Nephron (organoid): ENCODE data around the gene ADGRB3.

Source experiments
- H3K27ac Mint-ChIP-seq, 3 experiments: 2 replicates each; pipeline ENCODE4 v1.8.0; 2020; ENCODE audit warnings: mixed read lengths in 3 of 3, mild to moderate bottlenecking in 2 of 3, moderate library complexity in 1 of 3
- H3K27me3 Mint-ChIP-seq: 2 replicates; pipeline ENCODE4 v1.8.0; 2021; ENCODE audit warnings: low read depth, mild to moderate bottlenecking, moderate library complexity, mixed read lengths
- H3K36me3 Mint-ChIP-seq: 2 replicates; pipeline ENCODE4 v1.8.0; 2020; ENCODE audit warnings: low read depth, mixed read lengths
- H3K4me1 Mint-ChIP-seq: 2 replicates; pipeline ENCODE4 v1.8.0; 2020; ENCODE audit warnings: mixed read lengths
- H3K4me3 Mint-ChIP-seq, 3 experiments: 2 replicates each; pipeline ENCODE4 v1.8.0; 2020; ENCODE audit warnings: mild to moderate bottlenecking in 3 of 3, mixed read lengths in 3 of 3, moderate library complexity in 2 of 3
- H3K9me3 Mint-ChIP-seq: 2 replicates; pipeline ENCODE4 v1.8.0; 2020; ENCODE audit warnings: mixed read lengths
- CTCF ChIP-seq, 3 experiments: fragments of 200-600 bp; sonication (generic); IDR thresholded peaks; one replicate each; pipeline ENCODE4 v1.5.0; 2021; ENCODE audit warnings: antibody characterized with exemption in 3 of 3; ENCODE audit not compliant: unreplicated experiment in 3 of 3

The ADGRB3 gene

GRCh38 chr6:69185276-69185675 is 550.2 kb downstream of the ADGRB3 start:
- Mint-ChIP-seq H3K9me3 (no peaks in the 10 kb centered on the region), H3K27ac (no peak overlapping the region), H3K4me1 (no peaks in the 10 kb centered on the region), H3K27me3 (no peaks in the 10 kb centered on the region), H3K4me3 (no peak overlapping the region), H3K36me3 (no peaks in the 10 kb centered on the region)
- TF ChIP-seq CTCF (IDR thresholded peaks at IDR 0.05; ENCODE audit: unreplicated experiment in 3 of 3), result no peak

- peaks cover 12% of the 10 kb centered on the region for H3K4me1 Mint-ChIP-seq
- no peak for TF ChIP-seq CTCF (IDR thresholded peaks at IDR 0.05; ENCODE audit: unreplicated experiment in 3 of 3)
- no peaks in the 10 kb centered on the region for H3K36me3 Mint-ChIP-seq
- no peaks in the 10 kb centered on the region for H3K9me3 Mint-ChIP-seq
- no peak overlapping the region for H3K4me3 Mint-ChIP-seq
- H3K27ac Mint-ChIP-seq, result no peak overlapping the region
- no peaks in the 10 kb centered on the region for H3K27me3 Mint-ChIP-seq
Measured at GRCh38 chr6:69202768-69203167, 567.7 kb downstream of the ADGRB3 start.

GRCh38 chr6:69216127-69216526 is 581.0 kb downstream of the ADGRB3 start:
- Mint-ChIP-seq H3K4me3 (no peak overlapping the region), H3K9me3 (no peaks in the 10 kb centered on the region), H3K27me3 (no peaks in the 10 kb centered on the region), H3K36me3 (no peaks in the 10 kb centered on the region), H3K27ac (no peak overlapping the region), H3K4me1 (no peaks in the 10 kb centered on the region)
- TF ChIP-seq CTCF (IDR thresholded peaks at IDR 0.05; ENCODE audit: unreplicated experiment in 3 of 3), result no peak

GRCh38 chr6:69217343-69217742 is 582.3 kb downstream of the ADGRB3 start:
- TF ChIP-seq CTCF (IDR thresholded peaks at IDR 0.05; ENCODE audit: unreplicated experiment in 3 of 3), result no peak
- Mint-ChIP-seq H3K4me3 (no peak overlapping the region), H3K27me3 (no peaks in the 10 kb centered on the region), H3K36me3 (no peaks in the 10 kb centered on the region), H3K9me3 (no peaks in the 10 kb centered on the region), H3K27ac (no peak overlapping the region), H3K4me1 (no peaks in the 10 kb centered on the region)

- H3K27ac Mint-ChIP-seq, result no peak overlapping the region
- no peak for TF ChIP-seq CTCF (IDR thresholded peaks at IDR 0.05; ENCODE audit: unreplicated experiment in 3 of 3)
- H3K36me3 Mint-ChIP-seq, result no peaks in the 10 kb centered on the region
- no peak overlapping the region for H3K4me3 Mint-ChIP-seq
- H3K9me3 Mint-ChIP-seq, result no peaks in the 10 kb centered on the region
- H3K27me3 Mint-ChIP-seq, result no peaks in the 10 kb centered on the region
- no peaks in the 10 kb centered on the region for H3K4me1 Mint-ChIP-seq
Measured at GRCh38 chr6:69220375-69220774, 585.3 kb downstream of the ADGRB3 start.

- Mint-ChIP-seq H3K36me3 (no peaks in the 10 kb centered on the region), H3K4me1 (no peaks in the 10 kb centered on the region), H3K4me3 (peak overlapping the region in 1 of 3 experiments; percentile 49), H3K9me3 (no peaks in the 10 kb centered on the region), H3K27ac (no peak overlapping the region), H3K27me3 (peaks cover 6% of the 10 kb centered on the region)
- no peak for TF ChIP-seq CTCF (IDR thresholded peaks at IDR 0.05; ENCODE audit: unreplicated experiment in 3 of 3)
Measured at GRCh38 chr6:69232008-69232407, 596.9 kb downstream of the ADGRB3 start.
